Activated CD8-positive, alpha-beta memory T cell treated with anti-CD3 and anti-CD28 coated beads for 36 hours (primary cell): ENCODE results near the gene HSF2BP. TPM values are rescaled to one million over a fixed set of nuclear protein-coding genes. Genes with fewer than 3 reads are reported as not detected.

ENCODE experiments used
- CTCF ChIA-PET: fragments of 350-600 bp; sonication (Branson Sonifier 250); formaldehyde crosslinking; loops from one replicate; lab custom pipeline; 2021; ENCODE audit warnings: antibody characterized with exemption; lab: Charles Lee
- POLR2A ChIA-PET: fragments of 350-600 bp; sonication (Branson Sonifier 250); formaldehyde crosslinking; loops from one replicate; lab custom pipeline; 2021; ENCODE audit warnings: antibody characterized with exemption; lab: Charles Lee
- total RNA-seq, 2 experiments: library from RNA; stranded (reverse); gene quantifications; one replicate each; pipeline ENCODE4 v1.2.3, GENCODE V29; 2021

The HSF2BP gene
- total RNA-seq, 2 experiments from 2014 or later = 0.63 to 1.4 TPM

- ChIA-PET CTCF (no interaction called here), POLR2A (no interaction called here)
These were observed 30.5 kb upstream of the HSF2BP start for GRCh38 chr21:43689556-43690337.

GRCh38 chr21:43688906-43689305 lies 29.6 kb upstream of the HSF2BP start:
- POLR2A ChIA-PET = no interaction called here
- CTCF ChIA-PET = no interaction called here

GRCh38 chr21:43687566-43688399 lies 28.5 kb upstream of the HSF2BP start:
- ChIA-PET POLR2A (no interaction called here), CTCF (interaction anchor here (1.0 kb wide), 1 partner anchor 12 kb away, joined by 3 read pairs; no protein-coding TSS in a partner anchor)

GRCh38 chr21:43686811-43687565 lies 27.7 kb upstream of the HSF2BP start:
- ChIA-PET POLR2A (interaction anchor here (0.6 kb wide), 1 partner anchor 100 kb away, joined by 7 read pairs; no protein-coding TSS in a partner anchor), CTCF (interaction anchor here (1.0 kb wide), 1 partner anchor 11 kb away, joined by 3 read pairs; no protein-coding TSS in a partner anchor)

GRCh38 chr21:43684424-43684823 lies 25.1 kb upstream of the HSF2BP start:
- ChIA-PET POLR2A (interaction anchor here (0.6 kb wide), 1 partner anchor 44 kb away, joined by 3 read pairs; no protein-coding TSS in a partner anchor), CTCF (interaction anchor here (0.7 to 1.7 kb wide), 2 partner anchors 45 to 74 kb away, joined by 3 to 4 read pairs; no protein-coding TSS in a partner anchor)

GRCh38 chr21:43681650-43682049 lies 22.4 kb upstream of the HSF2BP start:
- CTCF ChIA-PET = no interaction called here

GRCh38 chr21:43680421-43680820 lies 21.1 kb upstream of the HSF2BP start:
- POLR2A ChIA-PET = interaction anchor here (0.7 kb wide), 1 partner anchor 1170 kb away, joined by 6 read pairs; no protein-coding TSS in a partner anchor
- CTCF ChIA-PET = interaction anchor here (1.0 to 1.6 kb wide), 2 partner anchors 9 to 14 kb away, joined by 4 to 5 read pairs; no protein-coding TSS in a partner anchor

More at GRCh38 chr21:43681650-43682049, 22.4 kb upstream of the HSF2BP start:
- POLR2A ChIA-PET = no interaction called here

- POLR2A ChIA-PET = no interaction called here
These were observed 20.7 kb upstream of the HSF2BP start for GRCh38 chr21:43679951-43680350.

GRCh38 chr21:43676391-43676790 lies 17.1 kb upstream of the HSF2BP start:
- POLR2A ChIA-PET = no interaction called here

More at GRCh38 chr21:43679951-43680350, 20.7 kb upstream of the HSF2BP start:
- CTCF ChIA-PET = interaction anchor here (1.6 kb wide), 1 partner anchor 13 kb away, joined by 5 read pairs; no protein-coding TSS in a partner anchor

GRCh38 chr21:43675871-43676270 lies 16.6 kb upstream of the HSF2BP start:
- CTCF ChIA-PET = interaction anchor here (0.6 to 1.3 kb wide), 2 partner anchors 11 to 38 kb away, joined by 3 read pairs; no protein-coding TSS in a partner anchor
- POLR2A ChIA-PET = no interaction called here

More at GRCh38 chr21:43676391-43676790, 17.1 kb upstream of the HSF2BP start:
- CTCF ChIA-PET = interaction anchor here (0.6 to 1.3 kb wide), 2 partner anchors 11 to 38 kb away, joined by 3 read pairs; no protein-coding TSS in a partner anchor

GRCh38 chr21:43669828-43670605 lies 10.7 kb upstream of the HSF2BP start:
- POLR2A ChIA-PET = no interaction called here
- CTCF ChIA-PET = interaction anchor here (1.4 kb wide), 1 partner anchor 11 kb away, joined by 4 read pairs; no protein-coding TSS in a partner anchor

GRCh38 chr21:43667191-43667904 lies 8.1 kb upstream of the HSF2BP start:
- POLR2A ChIA-PET = no interaction called here
- CTCF ChIA-PET = interaction anchor here (1.2 to 1.5 kb wide), 2 partner anchors 13 to 27 kb away, joined by 3 to 5 read pairs; no protein-coding TSS in a partner anchor

GRCh38 chr21:43665879-43666278 lies 6.6 kb upstream of the HSF2BP start:
- CTCF ChIA-PET = interaction anchor here (1.2 kb wide), 1 partner anchor 14 kb away, joined by 5 read pairs; no protein-coding TSS in a partner anchor

GRCh38 chr21:43664358-43664757 lies 5.1 kb upstream of the HSF2BP start:
- POLR2A ChIA-PET = no interaction called here
- CTCF ChIA-PET = interaction anchor here (0.6 kb wide), 1 partner anchor 19 kb away, joined by 3 read pairs; no protein-coding TSS in a partner anchor

More at GRCh38 chr21:43665879-43666278, 6.6 kb upstream of the HSF2BP start:
- POLR2A ChIA-PET = interaction anchor here (0.6 kb wide), 1 partner anchor 383 kb away, joined by 3 read pairs; no protein-coding TSS in a partner anchor

GRCh38 chr21:43663033-43663432 lies 3.7 kb upstream of the HSF2BP start:
- ChIA-PET POLR2A (no interaction called here), CTCF (interaction anchor here (0.6 to 1.2 kb wide), 2 partner anchors 127 to 644 kb away, joined by 3 read pairs; no protein-coding TSS in a partner anchor)

GRCh38 chr21:43662286-43662685 lies 3.0 kb upstream of the HSF2BP start:
- POLR2A ChIA-PET = no interaction called here
- CTCF ChIA-PET = interaction anchor here (0.6 to 1.2 kb wide), 2 partner anchors 128 to 643 kb away, joined by 3 read pairs; no protein-coding TSS in a partner anchor
